ENCODE measurements around the gene LCK. TPM values are rescaled to one million over a fixed set of nuclear protein-coding genes. Genes with fewer than 3 reads are reported as not detected.

The LCK gene
- total RNA-seq, 1 experiment from 2014 or later: 37.6 TPM

GRCh38 chr1:32318127-32318869, 67.2 kb downstream of the LCK start:
- H2AK5ac ChIP-seq (ENCODE audit: insufficient read length, low read length): no peak overlapping the region
- H3K18ac ChIP-seq (ENCODE audit: insufficient read length, low read depth, low read length): no peak overlapping the region
- H3K23me2 ChIP-seq (ENCODE audit: insufficient read length, low read depth, low read length, poor library complexity, severe bottlenecking): no peaks in the 10 kb centered on the region
- Mint-ChIP-seq H3K27me3 (ENCODE audit: low read depth) (no peaks in the 10 kb centered on the region), H3K36me3 (ENCODE audit: insufficient read depth in 1 of 3, low read depth in 3 of 3) (peaks cover 9 to 41% (median 33%) of the 10 kb centered on the region in 3 experiments; a peak in 6 of 7 replicates), H3K4me3 (no peak overlapping the region), H3K27ac (no peak overlapping the region), H3K4me1 (peaks cover 0 to 4% of the 10 kb centered on the region in 2 experiments; a peak in 1 of 4 replicates), H3K9me3 (no peaks in the 10 kb centered on the region)
- no peak overlapping the region for H3K27ac ChIP-seq (ENCODE audit: insufficient read length, low read depth, low read length)
- no peak overlapping the region for H2BK20ac ChIP-seq (ENCODE audit: low read depth, low read length, poor library complexity, severe bottlenecking)
- no peak overlapping the region for H4K91ac ChIP-seq (ENCODE audit: insufficient read length, low read depth, low read length)
- no CpG with 5 or more reads among the region's 10 CpGs for WGBS (ENCODE audit: extremely low coverage, insufficient read length, low lambda C conversion rate)
- H3K56ac ChIP-seq (ENCODE audit: insufficient read length, low read depth, low read length): no peak overlapping the region
- no peak for TF ChIP-seq CTCF (conservative IDR thresholded peaks at IDR 0.05)
- H3K9me3 ChIP-seq (ENCODE audit: control insufficient read depth, low read depth, low read length): no peaks in the 10 kb centered on the region
- H3K4me2 ChIP-seq (ENCODE audit: insufficient read depth, insufficient read length, low read length): no peak overlapping the region
- H3K4ac ChIP-seq (ENCODE audit: low read depth, low read length): no peak overlapping the region
- H3K79me2 ChIP-seq (ENCODE audit: insufficient read depth, low read length): peaks cover 2% of the 10 kb centered on the region; the same call in 1 of the 2 replicates
- H2BK120ac ChIP-seq (ENCODE audit: low read depth, low read length, poor library complexity, severe bottlenecking): no peak overlapping the region
- H3K9ac ChIP-seq (ENCODE audit: extremely low read depth, insufficient read length, low read length): no peak overlapping the region
- H3K23ac ChIP-seq (ENCODE audit: insufficient read length, low read depth, low read length): no peak overlapping the region
- no peak overlapping the region for H3K14ac ChIP-seq (ENCODE audit: insufficient read depth, low read length)
- no peak overlapping the region for H3T11ph ChIP-seq (ENCODE audit: low read length)
- no peaks in the 10 kb centered on the region for H3K27me3 ChIP-seq (ENCODE audit: insufficient read depth, low read length)
- no peak overlapping the region for H4K8ac ChIP-seq (replicated peaks; ENCODE audit: insufficient read length, low read depth, low read length)
- no peak overlapping the region for H2AFZ ChIP-seq (ENCODE audit: low read length)
- H4K5ac ChIP-seq (ENCODE audit: insufficient read length, low read depth, low read length): no peak overlapping the region
- no peak overlapping the region for H2BK5ac ChIP-seq (ENCODE audit: insufficient read length, low read length)
- H2BK12ac ChIP-seq (ENCODE audit: insufficient read length, low read depth, low read length): no peak overlapping the region
- no peak overlapping the region for H2BK15ac ChIP-seq (ENCODE audit: low read depth, low read length)
- no peaks in the 10 kb centered on the region for H3K4me1 ChIP-seq (ENCODE audit: insufficient read depth, low read length)
- H3K79me1 ChIP-seq (ENCODE audit: insufficient read depth, low read depth, low read length, poor library complexity, severe bottlenecking): no peaks in the 10 kb centered on the region
- no peak for DNase-seq
- no peaks in the 10 kb centered on the region for H4K20me1 ChIP-seq (ENCODE audit: control insufficient read depth, insufficient read depth, insufficient read length)

Measured in H9 (cell line).